Activated effector memory CD4-positive, alpha-beta T cell treated with Interleukin-2 at 50 U/mL for 16 hours (primary cell): ENCODE results near the gene OPA3.

Experiments used
- DNase-seq: peaks from one replicate; pipeline ENCODE4 v3.0.0-alpha.2; 2020

Gene OPA3

DNA sequence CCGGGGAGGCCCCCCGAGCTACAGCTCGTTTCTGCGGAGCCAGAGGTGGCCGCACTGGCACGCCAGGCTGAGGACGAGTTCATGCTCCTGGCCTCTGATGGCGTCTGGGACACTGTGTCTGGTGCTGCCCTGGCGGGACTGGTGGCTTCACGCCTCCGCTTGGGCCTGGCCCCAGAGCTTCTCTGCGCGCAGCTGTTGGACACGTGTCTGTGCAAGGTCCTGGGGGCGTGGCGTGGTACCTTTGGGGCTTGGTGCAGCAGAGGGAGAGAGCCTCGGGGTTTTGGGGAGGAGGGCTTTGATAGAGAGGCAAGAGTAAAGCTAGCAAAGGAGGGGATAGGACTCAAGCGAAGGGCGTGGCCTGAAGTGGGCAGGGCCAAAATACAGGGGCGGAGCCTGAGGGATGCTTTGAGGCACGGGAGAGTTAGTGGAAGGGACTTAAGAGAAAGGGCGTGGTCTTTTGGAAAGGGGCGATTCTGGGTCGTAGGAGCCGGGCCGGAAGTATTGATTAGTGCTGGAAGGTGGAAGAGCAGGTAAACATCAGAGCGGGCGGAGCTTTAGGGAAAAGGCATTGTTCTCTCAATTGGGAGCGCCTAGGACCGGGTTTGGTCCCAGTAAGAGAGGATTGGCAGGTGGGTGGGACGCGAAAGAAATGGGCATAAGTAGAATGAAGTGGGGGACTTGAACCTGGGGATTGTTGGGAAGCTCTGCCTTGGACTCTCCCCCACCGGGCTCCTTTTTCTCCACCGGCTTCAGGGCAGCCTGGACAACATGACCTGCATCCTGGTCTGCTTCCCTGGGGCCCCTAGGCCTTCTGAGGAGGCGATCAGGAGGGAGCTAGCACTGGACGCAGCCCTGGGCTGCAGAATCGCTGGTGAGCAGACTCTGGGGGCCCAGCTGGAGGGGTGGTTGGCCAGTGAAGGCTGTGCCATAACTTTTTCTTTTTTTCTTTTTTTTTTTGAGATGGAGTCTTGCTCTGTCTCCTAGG lies 85.1 kb downstream of the OPA3 start:
- peak; percentile 44 for DNase-seq

DNA sequence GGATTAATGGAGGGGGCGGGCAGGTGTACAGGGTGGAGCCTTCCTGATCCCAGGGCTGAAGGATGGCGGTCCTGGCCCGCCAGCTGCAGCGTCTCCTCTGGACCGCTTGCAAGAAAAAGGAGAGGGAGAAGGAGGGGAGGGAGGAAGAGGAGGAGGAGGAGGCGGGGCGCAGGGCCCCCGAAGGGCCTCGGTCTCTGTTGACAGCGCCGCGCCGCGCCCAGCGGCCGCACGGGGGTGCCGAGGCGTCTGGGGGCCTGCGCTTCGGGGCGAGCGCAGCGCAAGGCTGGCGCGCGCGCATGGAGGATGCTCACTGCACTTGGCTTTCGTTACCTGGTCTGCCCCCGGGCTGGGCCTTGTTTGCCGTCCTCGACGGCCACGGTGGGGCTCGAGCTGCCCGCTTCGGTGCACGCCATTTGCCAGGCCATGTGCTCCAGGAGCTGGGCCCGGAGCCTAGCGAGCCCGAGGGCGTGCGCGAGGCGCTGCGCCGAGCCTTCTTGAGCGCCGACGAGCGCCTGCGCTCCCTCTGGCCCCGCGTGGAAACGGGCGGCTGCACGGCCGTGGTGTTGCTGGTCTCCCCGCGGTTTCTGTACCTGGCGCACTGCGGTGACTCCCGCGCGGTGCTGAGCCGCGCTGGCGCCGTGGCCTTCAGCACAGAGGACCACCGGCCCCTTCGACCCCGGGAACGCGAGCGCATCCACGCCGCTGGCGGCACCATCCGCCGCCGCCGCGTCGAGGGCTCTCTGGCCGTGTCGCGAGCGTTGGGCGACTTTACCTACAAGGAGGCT lies 86.0 kb downstream of the OPA3 start, which contains the start of gene PPM1N:
TSS of gene PPM1N (plus strand) at position 33 of the 785 bp plus-strand sequence. CDS start at position 63, 30 bp downstream.
- DNase-seq = peak; percentile 59

GRCh38 chr19:45497791-45498190 lies 86.8 kb downstream of the OPA3 start:
- no peak for DNase-seq

GRCh38 chr19:45496349-45496953 lies 88.2 kb downstream of the OPA3 start:
- peak; percentile 27 for DNase-seq

- DNase-seq = no peak
These were observed 89.4 kb downstream of the OPA3 start for GRCh38 chr19:45495178-45495577.

DNA sequence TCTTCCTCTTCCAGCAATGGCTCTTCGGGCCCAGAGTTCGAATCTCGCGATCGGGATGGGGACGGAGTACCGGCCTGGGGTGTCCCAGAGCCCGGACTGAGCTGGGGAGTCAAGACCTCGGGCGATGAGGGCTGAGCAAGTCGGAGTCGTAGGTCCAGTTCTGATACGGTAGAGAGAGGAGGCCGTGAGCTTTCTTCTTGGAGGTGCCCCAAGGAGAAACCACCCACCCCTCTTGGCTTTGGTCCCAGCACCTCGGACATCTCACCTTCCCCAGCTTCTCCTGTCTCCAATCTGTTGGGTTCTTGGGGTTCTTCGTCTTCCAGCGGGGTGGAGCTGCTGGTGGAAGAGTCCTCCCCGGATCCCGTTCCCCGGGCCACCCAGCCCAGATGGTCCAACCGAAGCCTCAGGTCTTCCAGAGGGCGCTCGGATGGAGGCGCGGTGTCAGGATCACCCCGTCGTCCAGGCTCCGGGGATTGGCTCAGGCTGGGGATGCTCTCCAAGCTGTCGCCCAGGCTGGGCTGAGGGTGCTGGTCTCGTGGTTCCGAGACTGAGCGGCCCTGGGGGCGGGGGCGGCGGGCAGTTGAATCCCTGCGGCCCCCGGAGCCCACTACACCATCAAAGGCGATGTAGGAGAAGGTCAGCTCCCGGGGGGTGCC lies 90.2 kb downstream of the OPA3 start:
- DNase-seq = no peak

GRCh38 chr19:45492627-45493470 lies 91.8 kb downstream of the OPA3 start:
- no peak for DNase-seq

GRCh38 chr19:45492137-45492626 lies 92.4 kb downstream of the OPA3 start:
- DNase-seq = no peak

- no peak for DNase-seq
These were observed 95.3 kb downstream of the OPA3 start for GRCh38 chr19:45489216-45489855.

DNA sequence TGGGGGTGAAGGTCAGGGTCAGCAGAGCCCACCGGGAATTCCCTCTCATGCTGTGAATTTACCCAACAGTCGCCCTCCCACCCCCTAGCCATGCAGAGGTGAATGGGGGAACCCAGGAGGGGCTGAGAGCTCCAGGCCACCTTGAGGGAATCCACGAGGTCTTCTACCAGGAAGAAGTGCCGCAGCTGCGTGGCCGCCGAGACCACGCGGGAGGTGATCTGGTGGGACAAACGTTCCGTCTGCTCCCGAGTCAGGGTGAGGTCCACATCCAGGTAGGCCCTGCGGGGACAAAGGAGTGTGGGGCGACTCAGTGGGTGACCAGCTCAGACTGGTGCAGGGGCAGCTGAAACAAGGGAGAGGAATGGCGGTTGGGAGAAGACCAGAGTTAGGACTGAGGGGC lies 95.9 kb downstream of the OPA3 start:
- no peak for DNase-seq

GRCh38 chr19:45485305-45486077 lies 99.1 kb downstream of the OPA3 start:
- DNase-seq = peak; percentile 91

DNA sequence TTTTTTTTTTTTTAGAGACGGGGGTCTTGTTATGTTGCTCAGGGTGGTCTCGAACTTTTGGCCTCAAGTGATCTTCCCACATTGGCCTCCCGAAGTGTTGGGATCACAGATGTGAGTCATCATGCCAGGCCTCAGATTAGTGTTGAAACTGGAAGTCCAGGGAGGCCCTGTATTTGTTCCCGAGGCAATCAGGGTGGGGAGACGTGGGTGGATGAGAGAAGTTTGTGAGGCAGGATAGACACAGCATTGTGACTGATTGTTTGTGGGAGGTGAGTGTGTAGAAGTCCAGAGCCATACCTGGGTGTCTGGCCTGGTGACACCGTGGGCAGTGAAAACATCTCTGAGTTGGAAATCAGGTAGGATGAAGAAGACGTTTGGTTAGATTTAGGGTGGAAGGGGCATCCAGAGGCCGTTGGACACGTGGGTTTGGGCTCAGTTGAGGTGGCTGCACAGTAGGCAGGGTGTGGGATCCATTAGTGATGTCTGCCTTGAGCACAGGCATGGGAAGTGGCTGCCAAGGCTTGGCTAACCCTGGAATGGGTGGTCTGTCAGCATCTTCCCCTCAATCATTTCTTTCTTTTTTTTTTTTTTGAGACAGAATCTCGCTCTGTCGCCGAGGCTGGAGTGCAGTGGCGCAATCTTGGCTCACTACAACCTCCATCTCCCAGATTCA lies 100.2 kb downstream of the OPA3 start:
- no peak for DNase-seq

GRCh38 chr19:45483033-45483432 lies 101.6 kb downstream of the OPA3 start:
- no peak for DNase-seq

DNA sequence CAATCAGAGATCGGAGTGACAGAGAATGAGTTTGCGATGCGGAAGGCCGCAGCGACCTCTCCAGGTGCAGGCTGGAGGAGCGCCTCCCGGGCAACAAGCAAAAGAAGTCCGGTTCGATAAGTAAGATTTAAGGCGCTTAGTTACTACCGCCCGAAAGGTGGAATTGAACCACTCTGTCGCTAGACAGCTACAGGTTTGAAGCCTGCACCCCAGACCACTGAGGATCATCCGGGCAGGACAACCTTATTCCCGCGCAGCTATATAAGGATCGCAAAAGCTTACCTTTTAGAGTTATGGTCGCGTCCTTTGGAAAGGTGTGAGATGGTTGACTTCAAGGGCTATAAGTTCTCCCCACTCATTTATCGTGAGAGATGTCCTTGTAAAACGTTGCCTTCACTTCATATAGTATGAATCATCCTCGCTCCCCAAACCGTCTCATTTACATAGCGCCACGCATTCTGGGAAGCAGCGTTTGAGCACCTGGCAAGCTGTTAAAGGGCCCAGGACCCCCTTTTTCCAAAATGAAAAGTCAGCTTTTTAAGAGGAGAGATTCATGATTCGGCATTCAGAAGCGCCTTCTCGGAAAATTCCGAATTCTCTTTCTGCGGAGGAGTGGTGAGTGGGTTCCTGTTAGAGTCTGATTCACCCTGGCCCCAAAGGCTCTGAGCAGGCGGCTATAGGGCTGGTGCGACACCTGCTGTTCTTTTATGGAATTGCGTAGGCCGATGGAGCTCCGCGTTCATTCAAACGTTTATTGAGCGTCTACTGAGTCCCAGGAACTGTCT lies 106.0 kb downstream of the OPA3 start:
- peak; percentile 82 for DNase-seq

DNA sequence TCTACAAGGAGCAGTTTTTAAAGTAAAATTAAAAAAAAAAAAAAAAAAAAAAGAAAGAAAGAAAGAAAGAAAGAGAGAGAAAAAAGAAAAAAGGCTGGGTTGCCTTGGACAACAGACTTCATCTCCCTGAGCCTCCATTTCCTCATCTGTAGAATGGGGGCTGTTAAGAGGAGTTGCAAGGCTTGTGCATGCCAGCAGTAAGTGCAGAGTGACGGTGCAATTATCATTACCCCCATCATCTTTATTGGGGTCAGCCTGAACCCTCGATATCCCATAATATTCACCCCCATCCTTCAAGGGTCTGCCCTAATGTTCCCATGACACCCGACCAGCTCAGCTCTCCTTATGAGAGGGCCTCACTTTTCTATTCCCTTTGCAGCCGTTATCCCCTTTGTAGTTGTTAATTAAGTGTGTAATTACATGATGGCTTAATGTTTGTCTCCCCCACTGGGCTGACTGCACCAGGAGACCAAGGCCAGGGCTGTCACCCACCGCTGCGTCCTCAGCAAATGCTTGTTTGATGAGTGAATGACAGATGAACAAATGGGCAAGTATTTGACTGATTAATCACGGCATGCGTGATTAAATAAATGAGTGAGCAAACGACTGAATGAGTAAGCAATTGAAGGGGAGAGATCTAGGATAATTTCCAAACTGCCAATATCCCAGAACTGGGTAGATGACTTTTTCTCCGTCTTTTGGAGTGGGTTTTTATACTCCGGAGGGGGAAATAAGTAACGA lies 106.7 kb downstream of the OPA3 start:
- DNase-seq = no peak
